Mucosa of rectum (tissue), 2 donors: ENCODE results near the gene TEX10.

ENCODE experiments used
- H3K27ac ChIP-seq, 2 donors: one replicate each; pipeline ENCODE4 v1.7.0; 2013; ENCODE audit warnings: inconsistent platforms in 2 of 2, low read depth in 2 of 2, low read length in 2 of 2
- H3K27me3 ChIP-seq, 2 donors: one replicate each; pipeline ENCODE4 v1.7.0; 2013; ENCODE audit warnings: low read length in 2 of 2; ENCODE audit not compliant: control insufficient read depth in 2 of 2, insufficient read depth in 2 of 2
- H3K36me3 ChIP-seq, 2 donors: one replicate each; pipeline ENCODE4 v1.7.0; 2013; ENCODE audit warnings: low read length in 2 of 2; ENCODE audit not compliant: control insufficient read depth in 2 of 2, insufficient read depth in 2 of 2
- H3K4me1 ChIP-seq, 2 donors: one replicate each; pipeline ENCODE4 v1.7.0; 2013; ENCODE audit warnings: low read length in 2 of 2, mild to moderate bottlenecking in 1 of 2; ENCODE audit not compliant: control insufficient read depth in 2 of 2, insufficient read depth in 2 of 2
- H3K4me3 ChIP-seq, 2 donors: one replicate each; pipeline ENCODE4 v1.7.0; 2013; ENCODE audit warnings: low read length in 2 of 2
- H3K9ac ChIP-seq, 2 donors: one replicate each; pipeline ENCODE4 v1.7.0; 2013; ENCODE audit warnings: low read length in 2 of 2, low read depth in 1 of 2, mild to moderate bottlenecking in 1 of 2
- H3K9me3 ChIP-seq, 2 donors: one replicate each; pipeline ENCODE4 v1.7.0; 2013; ENCODE audit warnings: low read length in 2 of 2; ENCODE audit not compliant: control insufficient read depth in 2 of 2
- donor health status: healthy.
- donor health status: Normal muscosa, but diverticular disease.

TEX10 gene

GRCh38 chr9:100372648-100373047 lies 19.9 kb upstream of the TEX10 start:
- Histone ChIP-seq H3K4me3 (no peak overlapping the region), H3K27ac (no peak overlapping the region), H3K4me1 (no peaks in the 10 kb centered on the region), H3K9me3 (no peaks in the 10 kb centered on the region), H3K36me3 (no peaks in the 10 kb centered on the region), H3K27me3 (no peaks in the 10 kb centered on the region), H3K9ac (no peak overlapping the region)

DNA sequence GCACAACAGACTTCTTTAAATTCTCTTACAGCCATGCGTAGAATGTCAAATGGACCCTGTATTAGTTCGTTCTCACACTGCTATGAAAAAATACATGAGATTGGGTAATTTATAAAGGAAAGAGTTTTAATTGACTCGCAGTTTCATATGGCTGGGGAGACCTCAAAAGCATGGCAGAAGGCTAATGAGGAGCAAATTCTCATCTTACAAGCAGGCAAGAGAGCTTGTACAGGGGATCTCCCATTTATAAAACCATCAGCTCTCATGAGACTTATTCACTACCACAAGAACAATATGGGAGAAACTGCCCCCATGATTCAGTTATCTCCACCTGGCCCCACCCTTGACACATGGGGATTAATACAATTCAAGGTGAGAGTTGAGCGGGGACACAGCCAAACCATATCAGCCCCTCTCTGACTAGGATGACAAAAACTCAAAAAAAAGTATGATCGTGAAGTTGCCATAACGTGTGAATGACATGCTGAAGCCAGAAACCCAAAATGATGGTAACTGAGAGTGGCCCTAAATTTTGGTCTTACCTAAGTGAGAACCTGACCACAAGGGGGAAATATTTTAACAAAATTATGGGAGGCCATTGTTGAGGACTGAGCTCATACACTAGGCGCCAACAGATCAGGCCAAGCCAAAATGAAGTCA lies 17.5 kb upstream of the TEX10 start:
- Histone ChIP-seq H3K4me1 (no peaks in the 10 kb centered on the region), H3K27me3 (no peaks in the 10 kb centered on the region), H3K9me3 (no peaks in the 10 kb centered on the region), H3K27ac (no peak overlapping the region), H3K36me3 (no peaks in the 10 kb centered on the region), H3K4me3 (no peak overlapping the region), H3K9ac (no peak overlapping the region)

DNA sequence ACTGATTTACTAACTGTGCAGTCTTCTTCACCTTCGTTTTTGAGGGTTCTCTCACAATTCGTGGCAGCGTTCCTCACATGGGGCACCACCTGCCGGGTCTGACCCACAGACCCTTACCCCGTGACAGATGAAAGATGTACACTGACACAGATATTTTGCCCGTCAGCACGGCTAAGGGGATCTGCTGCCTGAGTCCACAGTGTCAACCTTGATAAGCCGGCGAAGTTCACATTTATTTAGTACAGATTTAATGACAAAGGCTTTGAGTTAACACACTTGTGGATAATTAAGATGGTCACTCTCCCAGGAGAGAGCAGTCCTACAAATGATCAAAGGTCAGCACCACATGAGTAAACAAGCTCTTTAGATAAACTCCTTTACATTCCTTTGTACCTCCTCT lies 15.9 kb upstream of the TEX10 start:
- H3K36me3 ChIP-seq, result no peaks in the 10 kb centered on the region
- no peaks in the 10 kb centered on the region for H3K27me3 ChIP-seq
- no peaks in the 10 kb centered on the region for H3K4me1 ChIP-seq
- no peaks in the 10 kb centered on the region for H3K9me3 ChIP-seq
- no peak overlapping the region for H3K4me3 ChIP-seq
- no peak overlapping the region for H3K9ac ChIP-seq
- H3K27ac ChIP-seq, result no peak overlapping the region

DNA sequence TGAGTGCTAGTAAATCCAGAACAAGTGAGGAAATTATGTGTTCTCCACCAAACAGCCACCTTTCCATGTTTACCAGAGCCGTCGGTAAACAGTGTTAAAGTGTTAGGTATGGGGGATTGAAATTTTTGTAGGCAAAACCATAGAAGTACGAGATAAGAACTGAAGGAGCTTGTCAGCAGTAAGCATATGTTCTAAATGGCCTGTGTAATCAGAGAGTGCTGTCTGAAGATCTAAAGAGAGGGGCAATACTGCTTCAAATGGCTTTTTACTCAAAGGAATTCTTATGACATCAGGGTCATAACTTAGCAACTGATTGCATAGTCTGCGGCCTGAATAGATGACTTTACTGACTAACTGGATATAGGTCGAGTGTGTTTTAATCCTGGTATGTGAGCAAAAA lies 13.4 kb upstream of the TEX10 start:
- Histone ChIP-seq H3K36me3 (no peaks in the 10 kb centered on the region), H3K9ac (no peak overlapping the region), H3K27me3 (no peaks in the 10 kb centered on the region), H3K4me3 (no peak overlapping the region), H3K4me1 (no peaks in the 10 kb centered on the region), H3K27ac (no peak overlapping the region), H3K9me3 (no peaks in the 10 kb centered on the region)

DNA sequence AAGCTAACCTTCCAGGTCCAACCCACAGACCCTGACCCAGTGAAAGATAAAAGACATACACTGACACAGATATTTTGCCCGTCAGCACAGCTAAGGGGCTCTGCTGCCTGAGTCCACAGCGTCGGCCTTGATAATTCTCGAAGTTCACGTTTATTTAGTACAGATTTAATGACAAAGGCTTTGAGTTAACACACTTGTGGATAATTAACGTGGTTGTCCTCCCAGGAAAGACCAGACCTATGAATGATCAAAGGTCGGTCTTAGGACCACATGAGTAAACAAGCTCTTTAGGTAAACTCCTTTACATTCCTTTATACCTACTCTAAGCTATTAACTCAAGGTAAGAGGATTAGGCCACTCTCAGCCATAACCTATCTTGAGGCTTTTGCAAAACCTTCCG lies 11.3 kb upstream of the TEX10 start:
- H3K27ac ChIP-seq, result no peak overlapping the region
- H3K9ac ChIP-seq, result no peak overlapping the region

DNA sequence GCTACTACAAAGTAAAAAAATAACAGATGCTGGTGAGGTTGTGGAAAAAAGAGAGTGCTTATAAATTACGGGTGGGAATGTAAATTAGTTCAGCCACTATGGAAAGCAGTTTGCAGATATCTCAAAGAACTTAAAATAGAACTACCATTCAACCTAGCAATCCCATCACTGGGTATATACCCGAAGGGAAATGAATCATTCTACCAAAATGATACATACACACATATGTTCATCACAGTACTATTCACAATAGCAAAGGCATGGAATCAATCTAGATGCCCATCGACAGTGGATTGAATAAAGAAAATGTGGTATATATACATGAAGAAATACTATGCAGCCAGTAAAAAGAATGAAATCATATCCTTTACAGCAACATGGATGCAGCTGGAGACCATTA lies 6.3 kb upstream of the TEX10 start:
- Histone ChIP-seq H3K27me3 (no peaks in the 10 kb centered on the region), H3K36me3 (no peaks in the 10 kb centered on the region), H3K4me3 (no peak overlapping the region), H3K27ac (no peak overlapping the region), H3K9ac (no peak overlapping the region), H3K9me3 (no peaks in the 10 kb centered on the region), H3K4me1 (no peaks in the 10 kb centered on the region)

More for the DNA sequence above, 11.3 kb upstream of the TEX10 start:
- no peaks in the 10 kb centered on the region for H3K9me3 ChIP-seq
- no peaks in the 10 kb centered on the region for H3K36me3 ChIP-seq
- H3K27me3 ChIP-seq, result no peaks in the 10 kb centered on the region
- H3K4me3 ChIP-seq, result no peak overlapping the region
- no peaks in the 10 kb centered on the region for H3K4me1 ChIP-seq

GRCh38 chr9:100357501-100357900 lies 4.8 kb upstream of the TEX10 start:
- no peaks in the 10 kb centered on the region for H3K27me3 ChIP-seq
- no peak overlapping the region for H3K27ac ChIP-seq
- H3K9ac ChIP-seq, result no peak overlapping the region
- H3K4me3 ChIP-seq, result no peak overlapping the region
- H3K36me3 ChIP-seq, result no peaks in the 10 kb centered on the region
- H3K4me1 ChIP-seq, result no peaks in the 10 kb centered on the region
- H3K9me3 ChIP-seq, result no peaks in the 10 kb centered on the region

DNA sequence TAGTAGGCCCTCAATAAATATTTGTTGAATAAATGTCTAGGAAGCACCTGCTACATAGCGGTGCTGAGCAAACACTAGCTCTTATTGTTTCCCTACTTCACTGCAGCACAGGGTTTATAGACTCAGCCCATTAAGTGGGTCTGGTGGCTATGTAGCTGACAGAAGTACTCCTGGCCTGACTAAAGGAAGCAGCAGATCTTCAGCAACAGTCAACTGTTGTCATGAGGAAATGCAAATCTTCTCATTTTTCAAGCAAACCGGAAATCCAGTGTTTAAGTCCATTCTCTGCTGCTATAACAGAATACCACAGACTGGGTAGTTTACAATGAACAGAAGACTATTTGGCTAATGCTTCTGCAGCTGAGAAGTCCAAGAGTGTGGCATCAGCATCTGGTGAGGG lies 2.8 kb upstream of the TEX10 start:
- Histone ChIP-seq H3K9ac (no peak overlapping the region), H3K27me3 (no peaks in the 10 kb centered on the region), H3K9me3 (no peaks in the 10 kb centered on the region), H3K27ac (no peak overlapping the region), H3K4me1 (peaks cover 4 to 5% of the 10 kb centered on the region in 2 donors), H3K4me3 (no peak overlapping the region), H3K36me3 (no peaks in the 10 kb centered on the region)

DNA sequence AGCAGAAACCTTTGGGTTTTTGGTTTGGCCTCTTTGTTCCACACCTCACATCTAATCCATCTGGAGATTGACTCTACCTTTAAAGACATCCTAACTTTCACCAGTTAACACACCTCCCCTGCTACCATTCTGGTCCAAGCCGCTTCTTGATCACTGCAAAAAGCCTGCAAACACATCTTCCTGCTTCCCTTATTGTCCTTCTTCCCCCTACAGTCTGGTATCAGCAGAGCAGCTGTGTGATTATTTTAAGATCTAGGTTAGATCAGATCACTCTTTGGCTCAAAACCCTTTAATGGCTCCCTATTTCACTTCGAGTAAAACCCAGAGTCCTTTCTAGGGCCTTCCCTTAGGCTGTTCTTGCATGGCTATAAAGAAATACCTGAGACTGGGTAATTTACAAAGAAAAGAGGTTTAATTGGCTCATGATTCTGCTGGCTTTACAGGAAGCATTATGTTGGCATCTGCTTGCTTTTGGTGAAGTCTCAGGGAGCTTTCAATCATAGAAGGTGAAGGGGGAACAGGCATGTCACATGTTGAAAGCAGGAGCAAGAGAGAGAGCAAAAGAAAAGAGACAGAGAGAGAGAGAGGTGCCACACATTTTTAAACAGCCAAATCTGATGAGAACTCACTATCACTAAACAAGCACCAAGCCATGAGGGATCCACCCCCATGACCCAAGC lies 1.5 kb upstream of the TEX10 start:
- Histone ChIP-seq H3K27me3 (no peaks in the 10 kb centered on the region), H3K9ac (no peak overlapping the region), H3K4me1 (peaks cover 4 to 5% of the 10 kb centered on the region in 2 donors), H3K27ac (no peak overlapping the region), H3K9me3 (no peaks in the 10 kb centered on the region), H3K4me3 (no peak overlapping the region), H3K36me3 (no peaks in the 10 kb centered on the region)

GRCh38 chr9:100352201-100352726 lies 478 bp downstream of the TEX10 start:
- H3K9me3 ChIP-seq, result no peaks in the 10 kb centered on the region
- peak overlapping the region; percentile 79 to 87 for H3K9ac ChIP-seq
- H3K27me3 ChIP-seq, result no peaks in the 10 kb centered on the region
- H3K4me1 ChIP-seq, result peaks cover 4 to 5% of the 10 kb centered on the region in 2 donors
- peak overlapping the region; percentile 54 to 60 for H3K27ac ChIP-seq
- peak overlapping the region; percentile 89 to 90 for H3K4me3 ChIP-seq
- H3K36me3 ChIP-seq, result no peaks in the 10 kb centered on the region
